HG02938 (cell line): ENCODE data around the gene CHST12.
A peak's percentile ranks its signal among the peaks of the same experiment; 100 is the strongest.

Experiments
- ATAC-seq: cut with Tn5 transposase; IDR thresholded peaks from one replicate; pipeline ENCODE4 v1.9.1; 2021; ENCODE audit warnings: mild to moderate bottlenecking, moderate library complexity; ENCODE audit not compliant: unreplicated experiment

CHST12 gene

DNA sequence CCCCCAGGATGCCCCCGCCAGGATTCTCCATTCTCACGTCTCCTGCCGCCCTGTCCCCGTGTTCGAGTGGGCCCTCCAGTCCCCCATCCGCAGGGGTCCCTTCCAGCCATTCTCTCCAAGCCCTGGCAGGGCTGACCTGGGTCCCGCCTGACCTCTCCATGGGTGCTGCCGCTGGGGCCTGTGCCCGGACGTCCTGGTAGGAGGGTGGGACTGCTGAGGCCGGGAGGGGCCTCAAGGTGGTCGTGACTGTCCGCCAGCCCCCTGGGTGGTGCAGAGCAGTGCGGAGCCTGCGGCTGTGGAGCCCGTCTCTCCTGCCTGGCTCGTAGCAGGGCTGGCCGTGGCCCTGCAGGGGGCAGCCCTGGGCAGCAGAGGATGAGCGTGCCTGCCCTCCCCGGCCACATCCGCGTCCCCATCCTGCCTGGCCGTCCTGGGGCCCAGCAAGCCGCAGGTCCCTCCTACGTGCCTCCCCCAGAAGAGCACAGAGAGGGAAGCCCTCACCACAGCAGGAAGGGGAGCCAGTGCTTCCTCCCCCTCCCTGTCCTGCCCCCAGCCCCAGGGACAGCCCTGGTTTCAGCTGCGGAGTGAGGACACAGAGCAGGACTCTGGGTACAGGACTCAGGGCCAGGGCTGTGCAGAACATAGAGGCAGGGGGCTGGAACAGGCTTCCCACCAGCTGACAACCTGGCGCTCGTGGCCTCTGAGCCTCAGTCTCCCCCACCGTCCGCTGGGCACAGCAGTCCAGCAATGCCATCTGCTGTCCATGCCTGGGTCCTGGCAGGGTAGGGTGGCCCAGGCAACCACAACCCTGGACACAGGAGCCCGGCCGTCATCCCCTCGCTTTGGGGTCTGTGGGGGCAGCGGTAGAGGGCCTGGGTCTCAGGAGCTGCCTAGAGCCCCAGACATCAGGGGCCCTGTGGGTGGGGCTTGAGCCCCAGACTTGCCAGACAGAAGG lies 74.3 kb downstream of the CHST12 start:
- ATAC-seq, result peak; percentile 46

DNA sequence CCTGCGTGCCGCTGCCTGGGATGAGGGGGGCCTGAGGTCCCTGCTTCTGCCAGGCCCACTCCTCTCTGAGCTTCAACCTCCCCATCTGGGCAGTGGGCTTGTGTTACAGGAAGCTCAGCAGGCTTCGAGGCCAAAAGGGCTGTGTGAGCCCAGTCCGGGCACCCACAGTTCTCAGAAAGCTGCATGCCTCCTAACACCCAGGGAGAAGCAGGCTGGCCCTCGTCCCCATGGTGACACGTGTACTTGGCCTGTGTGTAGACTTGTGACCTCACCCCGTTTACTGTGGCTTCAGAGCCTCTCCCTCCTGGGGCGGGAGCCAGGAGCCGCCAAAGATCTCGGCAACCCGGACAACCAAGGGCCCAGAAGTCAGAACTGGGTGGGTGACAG lies 75.0 kb downstream of the CHST12 start:
- no peak for ATAC-seq

- ATAC-seq, result no peak
Measured at GRCh38 chr7:2478800-2479199, 75.4 kb downstream of the CHST12 start.

DNA sequence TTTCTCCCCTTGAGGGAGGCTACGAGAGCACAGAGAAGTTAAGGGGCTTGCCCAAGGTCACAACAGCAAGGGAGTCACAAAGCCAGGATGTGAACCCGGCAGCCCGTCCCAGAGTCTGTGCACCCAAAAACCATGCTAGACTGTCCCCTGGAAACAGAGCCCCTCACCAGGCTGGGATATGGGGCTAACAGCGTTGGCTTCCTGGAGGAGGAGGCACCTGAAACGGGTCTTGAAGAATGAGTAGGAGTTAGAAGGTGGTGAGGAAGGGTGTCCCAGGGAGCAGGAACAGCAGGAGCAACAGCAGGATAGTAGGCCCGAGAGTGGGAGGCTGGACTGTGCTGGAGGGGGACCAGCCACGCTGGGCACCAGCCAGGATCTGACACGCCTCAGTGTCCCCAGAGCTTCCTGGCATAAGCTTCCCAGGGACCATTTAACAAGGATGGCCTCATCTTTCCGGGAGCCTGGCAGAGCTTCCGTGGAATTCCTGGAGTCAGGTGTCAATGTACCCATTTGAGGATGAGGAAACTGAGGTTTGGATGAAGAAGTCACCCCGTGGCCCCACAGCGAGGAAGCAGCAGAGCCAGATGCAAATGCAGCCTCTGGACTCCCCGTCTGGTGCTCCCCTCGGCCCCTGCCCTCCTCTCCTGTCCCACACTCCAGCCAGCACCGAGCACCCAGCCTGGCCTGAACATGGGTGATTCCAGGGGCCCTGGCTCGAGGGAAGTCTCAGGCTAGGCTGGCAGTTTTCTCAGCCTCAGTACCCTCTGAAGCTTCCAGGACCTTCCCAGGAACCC lies 76.1 kb downstream of the CHST12 start:
- no peak for ATAC-seq

GRCh38 chr7:2480070-2480408 lies 76.6 kb downstream of the CHST12 start:
- ATAC-seq, result no peak

DNA sequence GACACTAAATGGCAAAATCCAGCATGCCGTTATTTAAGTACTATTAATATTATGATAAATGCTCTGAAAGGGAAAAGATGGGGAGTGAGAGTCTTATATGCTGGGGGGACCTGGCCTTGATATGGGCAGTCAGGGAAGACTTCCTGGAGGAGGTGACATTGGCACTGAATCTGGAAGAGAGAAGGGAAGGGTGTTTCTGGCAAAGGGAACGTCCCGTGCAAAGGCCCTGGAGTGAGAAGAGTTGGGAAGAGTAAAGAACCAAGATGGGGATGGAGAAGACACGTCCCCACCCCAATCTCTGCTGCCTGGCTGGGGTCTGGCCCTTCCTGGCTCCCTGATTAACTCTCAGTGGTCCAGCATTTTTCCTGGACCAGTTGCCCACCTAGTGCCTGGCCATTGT lies 77.8 kb downstream of the CHST12 start:
- ATAC-seq, result no peak

- no peak for ATAC-seq
Measured at GRCh38 chr7:2482725-2483451, 79.5 kb downstream of the CHST12 start.

- no peak for ATAC-seq
Measured at GRCh38 chr7:2483494-2483893, 80.1 kb downstream of the CHST12 start.

- no peak for ATAC-seq
Measured at GRCh38 chr7:2484868-2485267, 81.5 kb downstream of the CHST12 start.

- ATAC-seq, result no peak
Measured at GRCh38 chr7:2487586-2488271, 84.3 kb downstream of the CHST12 start.

- no peak for ATAC-seq
Measured at GRCh38 chr7:2488272-2488645, 84.8 kb downstream of the CHST12 start.

- ATAC-seq, result no peak
Measured at GRCh38 chr7:2488681-2489080, 85.3 kb downstream of the CHST12 start.

DNA sequence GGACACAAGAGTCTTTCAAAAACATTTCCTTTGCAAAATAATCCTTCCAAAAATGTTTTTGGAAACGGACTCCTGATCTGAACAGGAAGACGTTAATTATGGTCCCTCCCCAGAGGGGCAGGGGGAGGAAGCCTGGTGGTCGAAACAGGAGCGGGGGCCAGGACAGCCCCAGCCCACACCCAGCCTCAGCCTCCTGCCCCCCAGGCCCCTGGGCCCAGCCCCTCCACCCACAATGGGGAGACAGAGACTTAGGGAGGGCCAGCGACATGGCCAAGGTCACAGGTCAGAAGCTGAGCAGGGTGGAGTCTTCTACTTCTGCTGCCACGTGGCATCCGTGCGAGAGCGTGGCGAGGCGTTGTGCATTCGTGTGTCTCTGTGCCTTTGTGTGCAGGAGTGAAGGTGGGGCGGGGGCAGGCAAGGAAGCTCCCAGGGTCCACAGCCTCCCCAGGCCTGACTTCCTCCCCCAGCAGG lies 86.8 kb downstream of the CHST12 start:
- ATAC-seq, result no peak

GRCh38 chr7:2492038-2492437 lies 88.6 kb downstream of the CHST12 start:
- ATAC-seq, result no peak

DNA sequence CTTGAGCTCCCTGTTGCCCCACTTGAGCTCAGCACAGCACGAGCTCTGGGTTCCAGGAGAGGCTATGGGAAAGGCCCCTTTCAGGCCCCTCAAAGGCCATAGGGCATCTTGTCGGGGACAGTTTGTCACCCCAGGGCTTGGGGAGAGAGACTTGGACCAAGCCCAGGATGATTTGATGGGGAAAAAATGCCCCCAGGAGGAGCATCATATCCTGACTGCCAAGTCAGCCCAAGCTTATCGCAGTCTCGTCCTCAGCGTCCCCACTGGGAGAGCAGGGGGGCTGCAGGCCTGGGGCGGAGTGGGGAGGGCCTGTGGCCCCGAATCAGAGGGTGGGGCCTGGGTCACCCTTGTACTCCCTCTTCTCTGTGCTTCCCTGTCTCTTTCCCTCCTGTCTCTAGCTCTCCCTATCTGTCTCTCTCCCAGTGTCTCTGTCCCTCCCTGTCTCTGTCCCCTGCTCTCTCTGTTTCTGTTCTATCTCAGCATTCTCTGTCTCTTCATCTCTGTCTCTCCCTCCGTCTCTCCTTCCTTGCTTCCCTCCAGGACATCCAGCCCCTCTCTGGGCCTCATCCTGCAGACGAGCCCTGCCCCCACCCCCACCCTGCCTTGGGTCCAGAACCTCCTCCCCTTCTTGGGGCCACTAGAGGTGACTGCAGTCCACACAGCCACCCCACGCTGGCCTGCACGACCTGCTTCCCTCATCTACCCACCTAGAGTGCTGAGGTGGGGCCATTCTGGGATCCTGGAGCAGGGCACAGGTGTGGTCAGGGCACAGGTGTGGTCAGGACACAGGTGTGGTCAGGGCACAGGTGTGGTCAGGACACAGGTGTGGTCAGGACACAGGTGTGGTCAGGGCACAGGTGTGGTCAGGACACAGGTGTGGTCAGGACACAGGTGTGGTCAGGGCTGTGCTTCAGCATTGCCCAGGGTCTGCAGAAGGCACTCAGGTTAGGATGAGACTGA lies 90.1 kb downstream of the CHST12 start:
- no peak for ATAC-seq

DNA sequence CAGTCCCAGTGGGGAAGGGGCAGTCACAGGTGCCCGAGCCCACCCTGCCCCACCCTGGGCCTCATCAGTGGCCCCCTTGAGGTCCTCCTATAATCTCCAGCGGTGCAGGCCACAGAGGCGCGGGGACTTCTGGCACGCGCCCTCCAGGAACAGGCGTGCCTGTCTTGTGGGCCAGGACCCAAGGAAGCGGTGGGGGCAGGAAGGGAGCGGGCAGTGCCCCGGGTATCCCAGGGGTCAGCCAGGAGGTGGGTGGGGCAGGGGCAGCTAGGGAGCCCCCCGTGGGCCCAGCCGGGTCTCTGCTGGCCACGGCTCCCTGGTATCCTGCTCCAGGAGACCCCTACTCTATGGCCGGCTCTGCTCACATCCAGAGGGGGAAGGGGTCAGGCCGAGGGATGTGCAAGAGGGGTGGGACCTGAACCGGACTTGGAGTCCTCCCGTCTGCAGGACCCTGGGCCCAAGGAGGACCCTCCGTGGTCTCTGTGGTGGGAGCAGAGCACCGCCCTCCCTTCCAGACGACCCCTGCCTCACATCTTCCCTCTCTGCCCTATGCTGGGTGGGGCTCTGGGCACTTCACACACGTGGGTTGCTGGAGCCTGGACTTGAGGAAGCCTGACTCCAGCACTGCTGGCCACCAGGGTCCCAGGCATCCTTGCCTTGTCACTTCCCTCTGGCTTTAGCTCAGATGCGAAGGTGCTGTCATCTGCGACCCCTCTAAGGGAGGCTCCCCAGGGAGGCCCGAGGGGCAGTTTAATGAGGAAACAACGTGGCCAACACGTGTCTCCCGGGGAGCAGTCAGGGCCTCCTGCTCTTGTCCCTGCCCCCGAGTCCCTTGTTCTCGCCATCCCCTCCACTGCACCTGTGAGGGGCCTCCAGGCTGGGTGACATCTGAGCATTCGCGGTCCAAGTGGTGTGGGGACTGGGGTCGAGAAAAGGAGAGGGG lies 91.0 kb downstream of the CHST12 start:
- no peak for ATAC-seq

- ATAC-seq, result no peak
Measured at GRCh38 chr7:2495418-2496299, 92.2 kb downstream of the CHST12 start.

- no peak for ATAC-seq
Measured at GRCh38 chr7:2496375-2496774, 93.0 kb downstream of the CHST12 start.
